Endothelial cell of umbilical vein (primary cell): Measurements from ENCODE around the gene WAPL.

ENCODE experiments used
- EZH2 ChIP-seq: IDR thresholded peaks from 2 replicates; pipeline ENCODE4 v1.6.1; 2012; ENCODE audit warnings: borderline replicate concordance, low read depth, mild to moderate bottlenecking, moderate library complexity, low read length, inconsistent platforms; ENCODE audit not compliant: severe bottlenecking
- POLR2A ChIP-seq: IDR thresholded peaks from 2 replicates; pipeline ENCODE4 v1.6.1; 2012; ENCODE audit warnings: low read depth, mild to moderate bottlenecking, control low read depth, low read length
- POLR2AphosphoS5 ChIP-seq: IDR thresholded peaks from 2 replicates; pipeline ENCODE4 v1.6.1; 2012; ENCODE audit warnings: low read depth, mild to moderate bottlenecking, control low read depth, low read length, moderate library complexity; ENCODE audit not compliant: insufficient read depth
- TF ChIP-seq, protein P1 (sequence below), 2 donors: IDR thresholded peaks; 1 replicate in 1 of 2; 2 replicates in 1 of 2; pipeline ENCODE4 v1.5.1; 2011; ENCODE audit warnings: low read length in 2 of 2, mild to moderate bottlenecking in 2 of 2, moderate library complexity in 2 of 2, control low read depth in 1 of 2, inconsistent platforms in 1 of 2, low read depth in 1 of 2; ENCODE audit not compliant: insufficient read depth in 1 of 2; ENCODE audit errors: extremely low read depth in 1 of 2
- TF ChIP-seq, protein P2 (sequence below): IDR thresholded peaks from 2 replicates; pipeline ENCODE4 v1.6.1; 2011; ENCODE audit not compliant: insufficient read depth, insufficient read length

DNA sequence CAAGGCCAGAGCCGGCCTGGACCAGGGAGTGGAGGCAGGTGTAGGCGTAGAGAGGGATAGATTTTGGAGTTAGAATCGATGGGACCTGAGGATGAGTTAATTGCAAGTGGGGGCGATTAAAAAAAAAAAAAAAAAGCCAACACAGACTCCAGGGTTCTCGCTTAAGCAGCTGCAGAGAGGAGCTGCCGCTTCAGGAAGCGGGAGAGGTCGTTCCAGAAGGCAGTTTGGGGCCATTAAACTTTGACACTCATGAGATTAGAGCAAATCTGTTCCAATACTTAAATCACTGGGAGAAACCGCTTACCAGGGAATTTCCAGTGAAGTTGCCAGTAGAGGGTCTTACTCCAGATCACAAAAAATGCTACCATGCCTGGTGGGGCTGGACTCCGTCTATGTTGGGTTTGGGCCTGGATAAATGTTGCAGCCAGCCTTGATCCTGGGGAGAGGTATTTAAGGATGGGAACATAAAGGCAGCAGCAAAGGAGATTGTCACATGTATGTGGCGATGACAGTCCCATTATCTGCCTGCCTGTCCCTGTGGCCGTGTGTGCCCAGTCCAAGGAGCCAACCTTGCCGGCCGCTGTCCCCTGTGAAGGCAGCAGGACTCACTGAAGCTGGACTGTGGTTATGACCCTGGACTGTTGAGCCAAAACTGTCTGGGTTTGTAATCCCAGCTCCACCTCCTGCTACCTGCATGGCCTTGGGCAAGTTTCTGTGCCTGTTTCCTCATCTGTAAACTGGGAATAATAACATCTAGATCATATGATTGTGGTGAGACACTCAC, 131.1 kb downstream of the WAPL start:
- TF ChIP-seq, protein P1, sequence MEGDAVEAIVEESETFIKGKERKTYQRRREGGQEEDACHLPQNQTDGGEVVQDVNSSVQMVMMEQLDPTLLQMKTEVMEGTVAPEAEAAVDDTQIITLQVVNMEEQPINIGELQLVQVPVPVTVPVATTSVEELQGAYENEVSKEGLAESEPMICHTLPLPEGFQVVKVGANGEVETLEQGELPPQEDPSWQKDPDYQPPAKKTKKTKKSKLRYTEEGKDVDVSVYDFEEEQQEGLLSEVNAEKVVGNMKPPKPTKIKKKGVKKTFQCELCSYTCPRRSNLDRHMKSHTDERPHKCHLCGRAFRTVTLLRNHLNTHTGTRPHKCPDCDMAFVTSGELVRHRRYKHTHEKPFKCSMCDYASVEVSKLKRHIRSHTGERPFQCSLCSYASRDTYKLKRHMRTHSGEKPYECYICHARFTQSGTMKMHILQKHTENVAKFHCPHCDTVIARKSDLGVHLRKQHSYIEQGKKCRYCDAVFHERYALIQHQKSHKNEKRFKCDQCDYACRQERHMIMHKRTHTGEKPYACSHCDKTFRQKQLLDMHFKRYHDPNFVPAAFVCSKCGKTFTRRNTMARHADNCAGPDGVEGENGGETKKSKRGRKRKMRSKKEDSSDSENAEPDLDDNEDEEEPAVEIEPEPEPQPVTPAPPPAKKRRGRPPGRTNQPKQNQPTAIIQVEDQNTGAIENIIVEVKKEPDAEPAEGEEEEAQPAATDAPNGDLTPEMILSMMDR (IDR thresholded peaks at IDR 0.05; ENCODE audit: extremely low read depth in 1 of 2, insufficient read depth in 1 of 2, low read depth in 1 of 2, low read length in 2 of 2), result no peak
- TF ChIP-seq POLR2A (no peak), POLR2AphosphoS5 (no peak), EZH2 (no peak)
- TF ChIP-seq, protein P2, sequence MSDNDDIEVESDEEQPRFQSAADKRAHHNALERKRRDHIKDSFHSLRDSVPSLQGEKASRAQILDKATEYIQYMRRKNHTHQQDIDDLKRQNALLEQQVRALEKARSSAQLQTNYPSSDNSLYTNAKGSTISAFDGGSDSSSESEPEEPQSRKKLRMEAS, result no peak
